ENCODE data around the gene GIPC2. TPM values are rescaled to one million over a fixed set of nuclear protein-coding genes. Genes with fewer than 3 reads are reported as not detected.
"Not testable (repeated sequence)": the region's sequence is repeated elsewhere in the genome, so short reads cannot be mapped to it uniquely, and the experiment has no call there.

The GIPC2 gene
- total RNA-seq, 4 donors from 2014 or later: 0.67 to 1.5 (median 1.3) TPM

DNA sequence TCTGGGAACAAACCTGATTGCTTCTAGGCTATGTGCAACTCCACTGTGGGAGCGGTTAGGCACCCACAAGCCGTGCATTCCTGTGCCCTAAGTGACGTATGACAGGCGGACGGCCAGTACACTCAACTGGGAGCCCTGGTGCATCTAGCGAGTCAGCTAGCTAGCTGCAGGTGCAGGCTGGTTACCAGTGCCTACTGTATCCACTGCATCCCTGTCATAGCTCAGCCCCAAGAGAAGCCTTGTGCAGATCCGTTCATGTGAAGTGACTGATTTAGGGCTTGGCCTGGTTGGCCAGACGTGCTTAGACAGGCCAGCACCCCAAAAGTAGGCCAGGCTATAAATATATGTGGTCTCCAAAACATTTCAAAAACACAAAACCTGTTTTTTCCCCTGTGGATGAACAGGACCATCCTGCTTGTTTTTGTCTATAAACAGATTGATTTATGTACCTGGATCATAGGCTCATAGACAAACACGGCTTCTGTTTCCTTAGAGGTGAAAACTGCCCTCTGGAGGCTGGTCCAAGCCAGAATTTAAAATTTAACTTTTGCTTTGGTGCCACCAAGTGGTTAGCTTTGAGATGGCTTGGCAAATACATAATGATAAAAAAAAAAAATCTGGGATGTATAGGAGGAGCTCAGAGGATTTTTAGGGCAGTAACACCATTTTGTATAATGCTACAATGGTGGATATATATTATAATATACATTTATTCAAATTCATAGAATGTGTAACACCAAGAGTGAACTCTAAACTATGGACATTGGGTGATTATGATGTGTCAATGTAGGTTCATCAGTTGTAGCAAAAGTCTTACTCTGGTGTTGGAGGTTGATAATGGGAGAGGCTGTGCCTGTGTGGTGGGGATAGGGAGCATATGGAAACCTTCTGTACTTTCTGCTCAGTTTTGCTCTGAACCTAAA, 68.5 kb downstream of the GIPC2 start:
- DNase-seq (peak; percentile 19 to 47), ATAC-seq (peak; percentile 96 to 98)
- peak overlapping the region in 1 of 4 donors; percentile 9 for H3K4me3 ChIP-seq
- intact Hi-C loops (cut with DNase I; ENCODE audit: low total_unique reads) (loop anchor here (1.0 to 5.0 kb wide), 6 partner anchors 47 to 289 kb away; partner anchors contain the start of gene FUBP1), in situ Hi-C loops (cut with MboI; ENCODE audit: low sequenced_read_pairs in 4 of 4) (loop anchor here (5.0 to 25.0 kb wide), 8 partner anchors 127 to 952 kb away; partner anchors contain the start of genes FUBP1 (in 2 of the 4) and USP33 (in 1 of the 4))
- H3K9me3 ChIP-seq: no peaks in the 10 kb centered on the region
- no peaks in the 10 kb centered on the region for H3K36me3 ChIP-seq
- H3K27ac ChIP-seq: peak overlapping the region; percentile 54 to 82 (median 67)
- no peaks in the 10 kb centered on the region for H3K27me3 ChIP-seq
- H3K4me1 ChIP-seq: peaks cover 8 to 11% of the 10 kb centered on the region in 2 donors
- TF ChIP-seq POLR2A (IDR thresholded peaks at IDR 0.05): no peak
- TF ChIP-seq, protein P1, sequence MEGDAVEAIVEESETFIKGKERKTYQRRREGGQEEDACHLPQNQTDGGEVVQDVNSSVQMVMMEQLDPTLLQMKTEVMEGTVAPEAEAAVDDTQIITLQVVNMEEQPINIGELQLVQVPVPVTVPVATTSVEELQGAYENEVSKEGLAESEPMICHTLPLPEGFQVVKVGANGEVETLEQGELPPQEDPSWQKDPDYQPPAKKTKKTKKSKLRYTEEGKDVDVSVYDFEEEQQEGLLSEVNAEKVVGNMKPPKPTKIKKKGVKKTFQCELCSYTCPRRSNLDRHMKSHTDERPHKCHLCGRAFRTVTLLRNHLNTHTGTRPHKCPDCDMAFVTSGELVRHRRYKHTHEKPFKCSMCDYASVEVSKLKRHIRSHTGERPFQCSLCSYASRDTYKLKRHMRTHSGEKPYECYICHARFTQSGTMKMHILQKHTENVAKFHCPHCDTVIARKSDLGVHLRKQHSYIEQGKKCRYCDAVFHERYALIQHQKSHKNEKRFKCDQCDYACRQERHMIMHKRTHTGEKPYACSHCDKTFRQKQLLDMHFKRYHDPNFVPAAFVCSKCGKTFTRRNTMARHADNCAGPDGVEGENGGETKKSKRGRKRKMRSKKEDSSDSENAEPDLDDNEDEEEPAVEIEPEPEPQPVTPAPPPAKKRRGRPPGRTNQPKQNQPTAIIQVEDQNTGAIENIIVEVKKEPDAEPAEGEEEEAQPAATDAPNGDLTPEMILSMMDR (IDR thresholded peaks at IDR 0.05 in 4 of 5, conservative IDR thresholded peaks at IDR 0.05 in 1 of 5): peak; percentile 75 to 90 (median 86)

DNA sequence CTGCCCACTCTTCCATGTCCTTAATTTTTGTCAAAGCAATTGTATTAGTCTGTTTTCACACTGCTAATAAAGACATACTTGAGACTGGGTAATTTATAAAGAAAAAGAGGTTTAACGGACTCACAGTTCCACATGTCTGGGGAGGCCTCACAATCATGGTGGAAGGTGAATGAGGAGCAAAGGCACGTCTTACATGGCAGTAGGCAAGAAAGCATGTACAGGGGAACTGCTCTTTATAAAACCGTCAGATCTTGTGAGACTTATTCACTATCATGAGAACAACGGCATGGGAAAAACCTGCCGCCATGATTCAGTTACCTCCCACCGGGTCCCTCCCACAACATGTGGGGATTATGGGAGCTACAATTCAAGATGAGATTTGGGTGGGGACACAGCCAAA, 74.7 kb downstream of the GIPC2 start:
- H3K27ac ChIP-seq; H3K27me3 ChIP-seq; intact Hi-C loops (cut with DNase I; ENCODE audit: low total_unique reads); H3K4me3 ChIP-seq; ATAC-seq; DNase-seq; H3K36me3 ChIP-seq; H3K4me1 ChIP-seq; H3K9me3 ChIP-seq: not testable (repeated sequence)
- in situ Hi-C loops (cut with MboI; ENCODE audit: low sequenced_read_pairs in 4 of 4): loop anchor here in 3 of 4 donors (25.0 kb wide), 5 partner anchors 133 to 958 kb away; partner anchors contain the start of genes FUBP1 (in 1 of the 3) and USP33 (in 1 of the 3)

DNA sequence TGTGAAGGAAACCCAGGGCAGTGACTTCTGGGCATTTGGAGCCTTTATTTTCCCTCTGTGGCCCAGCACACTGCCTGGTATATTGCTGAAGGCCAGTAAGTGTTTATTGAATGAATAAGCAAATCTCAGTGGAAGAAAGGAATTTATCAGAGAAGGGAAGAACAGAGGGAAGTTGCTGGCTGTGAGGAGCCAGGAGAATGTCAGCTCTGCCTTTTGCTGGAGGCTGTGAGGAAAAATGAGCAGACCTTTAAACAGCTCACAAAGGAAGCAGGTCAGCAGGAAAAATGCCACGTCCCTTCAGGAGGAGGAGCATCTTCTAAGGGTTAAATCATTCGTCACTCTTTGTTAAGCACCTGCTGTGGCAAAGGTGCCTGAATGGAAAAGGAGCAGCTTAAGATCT, 75.9 kb downstream of the GIPC2 start:
- no peak overlapping the region for H3K27ac ChIP-seq
- H3K4me1 ChIP-seq: no peaks in the 10 kb centered on the region
- H3K36me3 ChIP-seq: no peaks in the 10 kb centered on the region
- no peaks in the 10 kb centered on the region for H3K27me3 ChIP-seq
- TF ChIP-seq, protein P1 (IDR thresholded peaks at IDR 0.05 in 4 of 5, conservative IDR thresholded peaks at IDR 0.05 in 1 of 5): no peak
- TF ChIP-seq POLR2A (IDR thresholded peaks at IDR 0.05): no peak
- no peak overlapping the region for H3K4me3 ChIP-seq
- in situ Hi-C loops (cut with MboI; ENCODE audit: low sequenced_read_pairs in 4 of 4): loop anchor here in 3 of 4 donors (25.0 kb wide), 5 partner anchors 134 to 959 kb away; partner anchors contain the start of genes FUBP1 (in 1 of the 3) and USP33 (in 1 of the 3)
- H3K9me3 ChIP-seq: no peaks in the 10 kb centered on the region
- DNase-seq (no peak), ATAC-seq (no peak)
- intact Hi-C loops (cut with DNase I; ENCODE audit: low total_unique reads): no loop called here

DNA sequence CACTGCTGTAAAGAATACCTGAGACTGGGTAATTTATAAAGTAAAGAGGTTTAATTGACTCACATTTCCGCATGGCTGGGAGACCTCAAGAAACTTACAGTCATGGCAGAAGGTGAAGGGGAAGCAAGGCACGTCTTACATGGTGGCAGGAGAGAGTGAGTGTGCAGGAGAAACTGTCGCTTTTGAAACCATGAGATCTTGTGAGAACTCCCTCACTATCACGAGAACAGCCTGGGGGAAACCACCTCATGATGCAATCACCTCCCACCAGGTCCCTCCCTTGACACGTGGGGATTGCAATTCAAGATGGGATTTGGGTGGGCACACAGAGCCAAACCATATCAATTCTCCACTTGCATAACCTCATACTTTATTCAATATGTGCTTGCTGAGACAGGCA, 76.6 kb downstream of the GIPC2 start:
- Histone ChIP-seq H3K9me3 (no peaks in the 10 kb centered on the region), H3K4me1 (no peaks in the 10 kb centered on the region), H3K27ac (no peak overlapping the region), H3K36me3 (no peaks in the 10 kb centered on the region), H3K27me3 (no peaks in the 10 kb centered on the region), H3K4me3 (no peak overlapping the region)
- TF ChIP-seq, protein P1 (IDR thresholded peaks at IDR 0.05 in 4 of 5, conservative IDR thresholded peaks at IDR 0.05 in 1 of 5): no peak
- no peak for TF ChIP-seq POLR2A (IDR thresholded peaks at IDR 0.05)
- in situ Hi-C loops (cut with MboI; ENCODE audit: low sequenced_read_pairs in 4 of 4): loop anchor here in 3 of 4 donors (25.0 kb wide), 5 partner anchors 135 to 960 kb away; partner anchors contain the start of genes FUBP1 (in 1 of the 3) and USP33 (in 1 of the 3)
- ATAC-seq (no peak), DNase-seq (no peak)
- intact Hi-C loops (cut with DNase I; ENCODE audit: low total_unique reads): no loop called here

DNA sequence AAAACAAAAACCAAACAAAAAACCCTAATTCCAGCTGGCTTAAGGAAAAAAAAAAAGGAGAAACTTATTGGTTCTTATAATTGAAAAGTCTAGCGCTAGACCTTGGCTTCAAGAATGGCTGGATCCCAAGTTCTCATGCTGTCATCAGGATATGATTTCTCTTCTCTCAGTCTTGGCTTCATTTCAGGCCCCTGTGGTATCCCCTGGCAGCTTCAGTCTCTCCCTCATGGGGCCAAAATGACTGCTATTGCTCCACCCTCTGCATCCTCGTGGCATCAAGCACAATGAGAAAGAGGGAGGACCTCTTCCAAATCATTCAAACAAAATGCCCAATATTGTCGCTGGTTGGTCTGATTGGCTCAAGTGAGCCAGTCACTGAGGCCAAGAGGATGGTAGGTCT, 80.7 kb downstream of the GIPC2 start:
- H3K27ac ChIP-seq: no peak overlapping the region
- no peaks in the 10 kb centered on the region for H3K36me3 ChIP-seq
- in situ Hi-C loops (cut with MboI; ENCODE audit: low sequenced_read_pairs in 4 of 4): loop anchor here in 1 of 4 donors (25.0 kb wide), 1 partner anchor 536 kb away; no protein-coding TSS in a partner anchor
- intact Hi-C loops (cut with DNase I; ENCODE audit: low total_unique reads): no loop called here
- DNase-seq: no peak
- H3K9me3 ChIP-seq: no peaks in the 10 kb centered on the region
- no peak overlapping the region for H3K4me3 ChIP-seq
- ATAC-seq: no peak
- no peaks in the 10 kb centered on the region for H3K4me1 ChIP-seq
- TF ChIP-seq, protein P1 (IDR thresholded peaks at IDR 0.05 in 4 of 5, conservative IDR thresholded peaks at IDR 0.05 in 1 of 5): no peak
- TF ChIP-seq POLR2A (IDR thresholded peaks at IDR 0.05): no peak
- H3K27me3 ChIP-seq: no peaks in the 10 kb centered on the region

Data from gastrocnemius medialis (tissue), 4 donors.